Measurements from ENCODE around the gene GPR135. TPM values are rescaled to one million over a fixed set of nuclear protein-coding genes. Genes with fewer than 3 reads are reported as not detected.

The GPR135 gene
- total RNA-seq, 4 donors from 2014 or later: 4.4 to 12.6 (median 6.7) TPM

- TF ChIP-seq EP300 (IDR thresholded peaks at IDR 0.05) (no peak), POLR2A (IDR thresholded peaks at IDR 0.05) (no peak), CTCF (IDR thresholded peaks at IDR 0.05) (no peak), POLR2AphosphoS5 (IDR thresholded peaks at IDR 0.05) (no peak)
- peak overlapping the region in 1 of 2 donors; percentile 83 for H3K4me3 ChIP-seq
- peaks cover 0 to 11% of the 10 kb centered on the region in 2 donors for H3K36me3 ChIP-seq
- H3K27me3 ChIP-seq: no peaks in the 10 kb centered on the region
- H3K9me3 ChIP-seq: no peaks in the 10 kb centered on the region
- no peak for ATAC-seq
- WGBS, 2 donors (ENCODE audit: low coverage in 1 of 2): 91 to 94% methylated on average over 2 of the region's 2 CpGs
- H3K27ac ChIP-seq: peak overlapping the region in 3 of 4 donors; percentile 93 to 96 (median 95)
- H3K4me1 ChIP-seq: peaks cover 0 to 67% (median 34%) of the 10 kb centered on the region in 3 donors
Observed at GRCh38 chr14:59481407-59481806, 16.2 kb upstream of the GPR135 start.

- WGBS, 2 donors (ENCODE audit: low coverage in 1 of 2): 50% methylated on average over 1 of the region's 1 CpG; no CpG with 5 or more reads in 1 of the 2 donors
- peaks cover 0 to 59% (median 22%) of the 10 kb centered on the region in 3 donors for H3K4me1 ChIP-seq
- no peak for ATAC-seq
- H3K9me3 ChIP-seq: no peaks in the 10 kb centered on the region
- H3K4me3 ChIP-seq: no peak overlapping the region
- no peak for TF ChIP-seq EP300 (IDR thresholded peaks at IDR 0.05)
- H3K27me3 ChIP-seq: no peaks in the 10 kb centered on the region
- H3K36me3 ChIP-seq: peaks cover 0 to 24% of the 10 kb centered on the region in 2 donors
- H3K27ac ChIP-seq: peak overlapping the region in 3 of 4 donors; percentile 93 to 96 (median 95)
Observed at GRCh38 chr14:59480166-59480565, 15.0 kb upstream of the GPR135 start.

- Histone ChIP-seq H3K36me3 (peaks cover 2 to 38% of the 10 kb centered on the region in 2 donors), H3K4me1 (peaks cover 0 to 66% (median 22%) of the 10 kb centered on the region in 3 donors), H3K9me3 (no peaks in the 10 kb centered on the region), H3K4me3 (no peak overlapping the region), H3K27me3 (no peaks in the 10 kb centered on the region), H3K27ac (no peak overlapping the region)
- ATAC-seq: no peak
- TF ChIP-seq EP300 (IDR thresholded peaks at IDR 0.05): no peak
- TF ChIP-seq CTCF (IDR thresholded peaks at IDR 0.05): no peak
- no peak for TF ChIP-seq POLR2A (IDR thresholded peaks at IDR 0.05)
- no peak for TF ChIP-seq POLR2AphosphoS5 (IDR thresholded peaks at IDR 0.05)
- 88 to 98% methylated on average over 3 of the region's 3 CpGs for WGBS, 2 donors (ENCODE audit: low coverage in 1 of 2)
Observed at GRCh38 chr14:59478540-59478939, 13.4 kb upstream of the GPR135 start.

- Histone ChIP-seq H3K4me3 (no peak overlapping the region), H3K9me3 (no peaks in the 10 kb centered on the region), H3K4me1 (peaks cover 0 to 38% (median 7%) of the 10 kb centered on the region in 3 donors), H3K27ac (peak overlapping the region in 1 of 4 donors; percentile 37), H3K27me3 (no peaks in the 10 kb centered on the region), H3K36me3 (peaks cover 2 to 63% of the 10 kb centered on the region in 2 donors)
- no peak for ATAC-seq
- TF ChIP-seq EP300 (IDR thresholded peaks at IDR 0.05) (no peak), POLR2A (IDR thresholded peaks at IDR 0.05) (no peak), POLR2AphosphoS5 (IDR thresholded peaks at IDR 0.05) (no peak), CTCF (IDR thresholded peaks at IDR 0.05) (no peak)
- 100% methylated on average over 1 of the region's 1 CpG for WGBS, 2 donors (ENCODE audit: low coverage in 1 of 2)
Observed at GRCh38 chr14:59475709-59476108, 10.5 kb upstream of the GPR135 start.

DNA sequence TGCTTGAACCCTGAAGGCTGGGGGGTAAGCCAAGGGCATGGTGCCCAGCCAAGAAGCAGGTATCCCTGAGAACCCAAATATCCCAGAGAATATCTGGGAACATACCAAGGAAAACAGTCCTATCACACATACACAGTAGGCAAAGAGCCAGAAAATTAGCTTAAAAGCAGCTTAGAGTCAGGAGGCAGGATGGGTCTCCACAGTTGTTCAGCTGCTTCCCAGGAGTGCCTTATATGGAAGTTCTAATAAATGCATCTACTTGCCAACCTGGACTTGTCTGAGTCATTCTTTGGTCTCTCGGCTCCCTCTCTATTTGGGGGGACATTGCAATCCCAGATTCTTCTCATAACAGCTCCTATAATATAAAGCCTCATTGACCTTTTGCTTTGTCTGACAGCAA lies 9.0 kb upstream of the GPR135 start:
- no peak for ATAC-seq
- Histone ChIP-seq H3K4me1 (peaks cover 0 to 24% (median 0%) of the 10 kb centered on the region in 3 donors), H3K4me3 (no peak overlapping the region), H3K36me3 (peaks cover 2 to 72% of the 10 kb centered on the region in 2 donors), H3K27me3 (no peaks in the 10 kb centered on the region), H3K27ac (peak overlapping the region; percentile 4 to 66 (median 34)), H3K9me3 (no peaks in the 10 kb centered on the region)
- TF ChIP-seq POLR2A (IDR thresholded peaks at IDR 0.05) (no peak), EP300 (IDR thresholded peaks at IDR 0.05) (no peak), CTCF (IDR thresholded peaks at IDR 0.05) (no peak), POLR2AphosphoS5 (IDR thresholded peaks at IDR 0.05) (no peak)
- 0 to 14% methylated on average over 1 of the region's 1 CpG for WGBS, 2 donors (ENCODE audit: low coverage in 1 of 2)

Data from gastroesophageal sphincter (tissue), 4 donors.